OCI-LY3 (cell line): ENCODE measurements around the gene GPR39.

Source experiments
- CTCF ChIP-seq: fragments of 200-600, 300-600 bp; sonication (generic); IDR thresholded peaks from 2 replicates; pipeline ENCODE4 v1.5.1; 2014; ENCODE audit warnings: antibody characterized with exemption, low read length, low read depth
- EZH2phosphoT487 ChIP-seq: fragments of 200-600 bp; shearing (Covaris generic); IDR thresholded peaks from 2 replicates; pipeline ENCODE4 v1.6.1; 2018; ENCODE audit warnings: antibody characterized with exemption, mixed run types, low read depth

- TF ChIP-seq CTCF (peak; percentile 78), EZH2phosphoT487 (no peak)
Observed at GRCh38 chr2:132547090-132547687, 130.6 kb downstream of the GPR39 start.
